ENCODE data around the gene NLRP6. TPM values are rescaled to one million over a fixed set of nuclear protein-coding genes. Genes with fewer than 3 reads are reported as not detected.
"Not testable (repeated sequence)": the region's sequence is repeated elsewhere in the genome, so short reads cannot be mapped to it uniquely, and the experiment has no call there.

NLRP6 gene
- total RNA-seq, 1 experiment from 2014 or later, result not detected

GRCh38 chr11:328012-328411 lies 49.8 kb downstream of the NLRP6 start:
- no peak overlapping the region for H3K27ac Mint-ChIP-seq (ENCODE audit: low read depth, unreplicated experiment)
- H3K4me1 Mint-ChIP-seq (ENCODE audit: insufficient read depth, unreplicated experiment), result no peaks in the 10 kb centered on the region
- H3K9me3 Mint-ChIP-seq (ENCODE audit: unreplicated experiment), result no peaks in the 10 kb centered on the region
- TF ChIP-seq CTCF (IDR thresholded peaks at IDR 0.05; ENCODE audit: unreplicated experiment), result no peak
- no TSS peak for BruUV-seq (replicated peaks)
- CTCF ChIA-PET, result no interaction called here
- no peak overlapping the region for H3K4me3 Mint-ChIP-seq (ENCODE audit: unreplicated experiment)
- no peaks in the 10 kb centered on the region for H3K36me3 Mint-ChIP-seq (ENCODE audit: insufficient read depth, unreplicated experiment)
- DNase-seq (ENCODE audit: unreplicated experiment), result no peak
- intact Hi-C loops (cut with micrococcal nuclease), result no loop called here
- POLR2A ChIA-PET, result no interaction called here
- no peaks in the 10 kb centered on the region for H3K27me3 Mint-ChIP-seq (ENCODE audit: insufficient read depth, unreplicated experiment)

GRCh38 chr11:328516-329100 lies 50.4 kb downstream of the NLRP6 start:
- H3K4me1 Mint-ChIP-seq (ENCODE audit: insufficient read depth, unreplicated experiment); H3K27ac Mint-ChIP-seq (ENCODE audit: low read depth, unreplicated experiment); H3K4me3 Mint-ChIP-seq (ENCODE audit: unreplicated experiment); intact Hi-C loops (cut with micrococcal nuclease); H3K36me3 Mint-ChIP-seq (ENCODE audit: insufficient read depth, unreplicated experiment); H3K9me3 Mint-ChIP-seq (ENCODE audit: unreplicated experiment); H3K27me3 Mint-ChIP-seq (ENCODE audit: insufficient read depth, unreplicated experiment); BruUV-seq (replicated peaks); DNase-seq (ENCODE audit: unreplicated experiment): not testable (repeated sequence)
- CTCF ChIA-PET, result interaction anchor here (0.8 to 1.9 kb wide), 3 partner anchors 12 to 14 kb away, joined by 3 to 5 read pairs (median 3); no protein-coding TSS in a partner anchor
- POLR2A ChIA-PET, result interaction anchor here (1.4 kb wide), 1 partner anchor 22 kb away, joined by 3 read pairs; no protein-coding TSS in a partner anchor

- Mint-ChIP-seq H3K27ac (ENCODE audit: low read depth, unreplicated experiment) (no peak overlapping the region), H3K27me3 (ENCODE audit: insufficient read depth, unreplicated experiment) (no peaks in the 10 kb centered on the region), H3K4me3 (ENCODE audit: unreplicated experiment) (no peak overlapping the region), H3K9me3 (ENCODE audit: unreplicated experiment) (no peaks in the 10 kb centered on the region), H3K4me1 (ENCODE audit: insufficient read depth, unreplicated experiment) (no peaks in the 10 kb centered on the region), H3K36me3 (ENCODE audit: insufficient read depth, unreplicated experiment) (no peaks in the 10 kb centered on the region)
- TF ChIP-seq CTCF (IDR thresholded peaks at IDR 0.05; ENCODE audit: unreplicated experiment), result no peak
- ChIA-PET CTCF (interaction anchor here (0.6 to 1.9 kb wide), 5 partner anchors 9 to 18 kb away, joined by 3 to 5 read pairs (median 3); no protein-coding TSS in a partner anchor), POLR2A (interaction anchor here (0.6 to 1.4 kb wide), 6 partner anchors 13 to 123 kb away, joined by 3 to 4 read pairs (median 3); partner anchors contain the start of genes BET1L, IFITM2 and RIC8A)
- DNase-seq (ENCODE audit: unreplicated experiment), result no peak
- no TSS peak for BruUV-seq (replicated peaks)
- intact Hi-C loops (cut with micrococcal nuclease), result no loop called here
These were observed 51.7 kb downstream of the NLRP6 start for GRCh38 chr11:329886-330253.

- BruUV-seq (replicated peaks), result no TSS peak
- no peak for TF ChIP-seq CTCF (IDR thresholded peaks at IDR 0.05; ENCODE audit: unreplicated experiment)
- Mint-ChIP-seq H3K27ac (ENCODE audit: low read depth, unreplicated experiment) (no peak overlapping the region), H3K4me3 (ENCODE audit: unreplicated experiment) (no peak overlapping the region), H3K9me3 (ENCODE audit: unreplicated experiment) (no peaks in the 10 kb centered on the region), H3K27me3 (ENCODE audit: insufficient read depth, unreplicated experiment) (no peaks in the 10 kb centered on the region), H3K36me3 (ENCODE audit: insufficient read depth, unreplicated experiment) (no peaks in the 10 kb centered on the region), H3K4me1 (ENCODE audit: insufficient read depth, unreplicated experiment) (no peaks in the 10 kb centered on the region)
- no peak for DNase-seq (ENCODE audit: unreplicated experiment)
- CTCF ChIA-PET, result interaction anchor here (0.7 to 1.9 kb wide), 3 partner anchors 8 to 15 kb away, joined by 3 to 5 read pairs (median 3); no protein-coding TSS in a partner anchor
- intact Hi-C loops (cut with micrococcal nuclease), result no loop called here
- POLR2A ChIA-PET, result interaction anchor here (0.6 to 1.4 kb wide), 4 partner anchors 19 to 123 kb away, joined by 3 to 4 read pairs (median 3); partner anchors contain the start of genes BET1L and RIC8A
These were observed 52.1 kb downstream of the NLRP6 start for GRCh38 chr11:330307-330693.
